CD4-positive, alpha-beta T cell treated with Interleukin-12 subunit alpha and Interleukin-12 subunit beta, for 1 hour (primary cell): ENCODE results near the gene MIS12.

Source experiments
- DNase-seq: peaks from one replicate; pipeline ENCODE4 v3.0.0-alpha.2; 2020

Gene MIS12

GRCh38 chr17:5536866-5537650, 50.7 kb downstream of the MIS12 start:
- DNase-seq, result no peak

- no peak for DNase-seq
Measured at GRCh38 chr17:5539286-5539685, 52.9 kb downstream of the MIS12 start.

- no peak for DNase-seq
Measured at GRCh38 chr17:5540321-5540720, 54.0 kb downstream of the MIS12 start.
